CD4-positive, alpha-beta T cell treated with Interleukin-4 for 4 hours (primary cell): ENCODE data around the gene MRPS23.

Experiments
- DNase-seq: peaks from one replicate; pipeline ENCODE4 v3.0.0-alpha.2; 2020

The MRPS23 gene

DNA sequence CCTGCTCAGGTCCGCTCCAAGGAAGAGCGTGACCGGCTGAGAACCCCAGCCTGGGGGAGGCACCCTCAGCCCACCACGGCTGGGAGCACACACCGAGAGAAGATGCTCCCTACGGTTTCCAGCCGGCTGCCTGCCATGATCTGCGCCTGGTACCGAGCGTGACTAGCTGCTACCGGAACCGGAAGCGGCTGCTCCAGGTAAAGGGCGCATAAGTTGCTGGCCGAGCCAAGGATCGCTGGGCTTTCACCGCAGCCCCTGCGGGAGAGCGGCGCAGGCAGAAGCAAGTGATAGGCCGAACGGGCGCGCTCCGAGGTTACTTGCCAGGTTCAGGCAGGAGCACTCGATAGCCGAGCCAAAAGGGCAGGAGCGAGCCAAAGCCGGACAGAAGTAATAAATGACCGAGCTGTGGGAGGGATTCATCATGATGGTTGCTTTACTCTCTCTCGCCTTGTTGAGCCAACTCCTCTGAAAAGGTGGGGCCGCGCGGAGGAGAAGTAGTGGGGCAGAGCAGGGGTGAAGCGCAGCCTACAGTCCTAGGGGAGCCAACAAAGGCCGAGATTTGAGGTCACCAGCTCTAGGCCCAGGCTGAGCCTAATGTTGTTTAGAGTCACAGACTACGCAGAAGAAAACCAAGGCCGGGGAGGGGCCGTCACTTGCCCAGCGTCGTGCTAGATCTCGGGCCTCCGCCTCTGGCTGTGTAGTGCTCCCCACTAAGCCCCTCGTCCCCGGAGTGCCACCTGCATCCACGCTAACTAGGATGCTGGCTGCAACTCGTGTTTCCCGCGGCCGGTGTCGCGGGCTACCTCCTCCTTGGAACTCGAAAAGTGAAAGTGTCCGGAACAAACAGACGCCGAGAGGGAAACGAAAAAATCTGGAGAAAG lies at the start of gene MRPS23:
Gene MRPS23, minus strand, starts transcription at position 171 of the 881 bp plus-strand sequence. Its CDS starts 34 bp downstream, at position 137.
- DNase-seq: peak; percentile 98

DNA sequence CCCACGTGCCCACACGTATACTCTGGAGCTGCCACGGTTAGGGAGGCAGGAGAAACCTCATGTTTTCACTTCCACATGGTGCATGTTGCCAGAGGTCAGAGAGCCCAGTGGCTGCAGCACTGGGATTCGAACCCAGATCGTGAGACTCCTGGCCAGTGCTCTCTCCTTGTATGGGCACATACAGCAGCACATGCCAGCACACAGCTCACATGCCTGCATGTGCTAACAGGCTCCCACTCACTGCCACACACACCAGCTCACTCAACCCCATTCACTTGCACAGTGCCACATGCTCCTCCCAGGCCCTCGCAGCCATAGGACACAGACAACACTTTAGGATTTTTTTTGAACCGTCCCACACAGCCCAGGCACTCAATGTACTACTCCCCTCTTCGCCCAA lies 49.5 kb upstream of the MRPS23 start:
- DNase-seq: no peak

DNA sequence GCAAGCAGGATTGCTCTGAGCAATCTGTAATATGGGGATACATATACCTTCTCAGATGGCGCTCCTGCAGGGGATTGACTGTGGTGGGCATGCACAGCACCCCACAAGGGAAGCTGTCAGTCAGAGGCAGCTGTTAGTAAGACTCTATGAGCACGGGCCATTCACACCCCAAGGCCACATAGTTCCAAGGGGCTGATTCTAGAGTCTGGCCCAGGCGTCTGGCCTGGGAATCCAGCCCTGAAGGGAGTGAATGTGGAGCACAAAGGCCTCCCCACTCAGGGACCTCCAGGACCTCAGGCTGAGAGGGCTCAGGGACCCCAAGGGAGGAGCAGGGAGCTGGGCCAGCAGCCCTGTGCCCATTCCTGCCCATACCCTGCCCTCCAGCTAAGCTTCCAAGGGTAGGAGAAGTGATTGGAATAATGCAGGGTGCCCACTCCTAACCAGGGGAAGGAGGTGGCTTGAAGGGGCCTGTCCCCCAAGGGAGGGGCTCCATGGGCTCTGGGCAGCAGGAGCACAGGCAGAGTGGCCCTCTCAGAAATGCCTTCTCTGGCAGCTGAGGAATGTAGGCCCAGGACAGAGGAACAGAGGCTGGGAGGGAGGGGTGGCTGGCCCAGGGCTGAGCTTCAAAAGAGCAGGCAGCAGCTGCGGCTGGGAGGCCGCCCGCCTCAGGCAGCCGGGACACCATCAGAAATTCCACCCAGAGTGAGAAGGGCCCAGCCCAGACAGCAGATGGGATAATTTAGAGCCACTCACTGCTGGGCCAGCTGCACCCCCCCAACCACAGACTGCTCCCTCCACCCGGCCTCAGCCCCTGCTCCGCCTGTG lies 48.9 kb upstream of the MRPS23 start:
- DNase-seq: no peak

DNA sequence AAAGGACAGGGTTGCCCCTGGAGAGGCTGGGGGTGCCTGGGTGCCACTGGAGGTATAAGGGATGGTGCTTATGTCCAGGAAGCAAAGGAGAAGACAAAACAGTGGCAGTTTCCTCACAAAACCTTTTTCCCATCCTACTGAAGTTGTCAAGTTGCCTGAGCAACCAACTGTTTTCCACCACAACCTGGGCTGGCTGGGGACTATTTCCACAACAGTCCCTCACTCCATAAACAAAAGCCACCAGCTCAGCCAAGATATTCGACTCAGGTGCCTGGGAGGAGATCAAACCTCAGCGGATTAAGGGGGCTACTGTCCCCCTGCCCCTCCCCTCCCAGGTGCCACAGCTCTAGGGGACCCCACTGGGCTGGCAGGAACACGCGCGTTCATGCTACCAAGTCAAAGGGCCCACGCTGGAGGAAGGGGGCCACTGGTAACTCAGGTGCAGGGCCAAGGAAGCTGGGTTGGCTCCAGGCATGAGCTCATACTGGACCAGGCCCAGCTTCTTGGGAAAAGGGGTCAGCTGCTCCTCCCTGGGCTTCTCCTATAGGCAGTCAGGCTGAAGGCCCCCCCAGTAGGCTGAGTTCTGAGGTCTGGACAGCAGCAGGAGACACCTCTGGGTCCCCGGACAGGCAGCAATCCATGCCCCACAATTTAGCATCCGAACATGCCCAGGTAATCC lies 45.7 kb upstream of the MRPS23 start:
- DNase-seq: no peak

DNA sequence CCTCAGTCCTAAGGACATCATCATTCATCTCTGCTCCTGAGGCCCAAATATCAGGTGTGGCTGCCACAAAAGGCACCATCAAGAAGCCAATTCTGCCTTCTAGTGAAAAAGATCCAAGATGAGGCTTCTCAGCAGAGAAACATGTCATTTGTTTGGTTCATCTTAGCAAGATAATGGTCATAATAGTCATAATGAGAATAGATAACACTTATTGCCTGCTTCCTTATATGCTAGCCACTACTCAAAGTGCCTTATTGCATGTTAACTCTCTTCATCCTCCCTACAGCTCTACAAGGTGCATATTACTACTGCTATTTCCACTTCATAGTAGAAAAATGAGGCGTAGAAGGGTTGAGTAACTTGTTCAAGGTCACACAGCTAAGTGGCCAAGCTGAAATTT lies 45.0 kb upstream of the MRPS23 start:
- no peak for DNase-seq

DNA sequence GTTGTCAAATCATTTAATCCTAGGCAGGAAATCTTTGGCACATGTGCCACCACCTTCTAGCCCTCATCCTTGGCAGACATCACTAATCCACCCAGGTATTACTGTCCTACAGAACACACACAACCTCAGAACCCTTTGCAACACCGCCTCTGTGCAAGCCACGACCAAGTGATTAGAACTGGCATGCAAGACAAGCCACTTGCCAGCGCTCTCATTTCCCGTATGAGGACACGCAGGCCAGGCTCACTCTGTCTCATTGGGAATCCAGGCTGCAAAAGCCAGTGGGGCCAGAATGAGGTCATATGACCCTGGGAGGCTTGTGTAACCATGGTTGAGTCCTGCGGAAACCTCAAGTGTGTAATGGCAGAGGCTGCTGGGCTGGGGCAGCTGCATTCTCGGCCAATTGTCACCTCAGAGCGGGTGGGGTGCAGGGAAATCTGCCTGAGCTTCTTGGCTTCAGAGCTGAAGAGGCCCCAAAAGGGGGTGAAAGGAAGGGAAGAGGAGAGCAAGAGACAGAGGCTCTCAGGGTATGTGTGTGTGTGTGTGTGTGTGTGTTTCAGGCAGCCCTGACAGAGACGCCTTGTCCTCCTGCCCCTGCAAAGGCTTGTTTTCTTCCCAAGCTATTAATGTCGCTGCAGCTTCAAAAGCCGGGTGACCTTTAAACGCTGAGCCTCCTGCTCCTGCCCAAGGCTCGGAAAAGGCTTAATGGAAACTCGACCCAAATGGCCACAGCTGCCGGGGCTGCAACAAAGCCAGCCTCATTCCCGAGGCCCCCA lies 43.2 kb upstream of the MRPS23 start:
- peak; percentile 13 for DNase-seq

DNA sequence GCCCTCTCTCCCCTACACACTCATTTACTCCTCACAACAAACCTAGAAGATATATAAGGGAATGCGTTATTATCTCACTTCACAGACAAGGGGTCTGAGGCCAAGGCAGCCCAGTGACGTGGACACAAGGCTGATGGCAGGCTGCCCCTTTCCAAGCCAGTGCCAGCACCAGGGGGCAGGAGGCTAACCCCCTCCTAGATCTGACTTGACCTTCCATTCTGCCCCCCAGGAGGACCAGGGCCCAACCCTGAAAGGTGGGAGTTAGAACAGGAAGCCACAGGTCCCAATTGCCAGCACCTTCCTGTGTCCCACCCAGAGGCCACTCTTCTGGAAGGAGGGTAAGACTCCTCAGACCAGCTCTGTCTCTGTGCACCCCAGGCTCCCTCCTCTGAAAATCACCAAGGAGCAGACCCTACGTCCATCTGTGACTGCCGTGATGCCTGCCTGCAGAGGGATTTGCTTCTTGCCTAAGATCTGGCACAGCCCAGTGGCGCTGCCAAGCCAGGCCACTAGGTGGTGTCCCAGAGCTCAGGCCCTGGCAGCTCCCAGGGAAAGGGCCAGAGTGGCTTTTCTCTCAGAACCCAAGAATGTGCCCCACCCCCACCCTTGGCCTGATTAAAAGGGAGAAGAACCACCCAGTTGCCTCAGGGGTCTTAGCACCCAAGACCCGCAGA lies 42.4 kb upstream of the MRPS23 start:
- peak; percentile 74 for DNase-seq

DNA sequence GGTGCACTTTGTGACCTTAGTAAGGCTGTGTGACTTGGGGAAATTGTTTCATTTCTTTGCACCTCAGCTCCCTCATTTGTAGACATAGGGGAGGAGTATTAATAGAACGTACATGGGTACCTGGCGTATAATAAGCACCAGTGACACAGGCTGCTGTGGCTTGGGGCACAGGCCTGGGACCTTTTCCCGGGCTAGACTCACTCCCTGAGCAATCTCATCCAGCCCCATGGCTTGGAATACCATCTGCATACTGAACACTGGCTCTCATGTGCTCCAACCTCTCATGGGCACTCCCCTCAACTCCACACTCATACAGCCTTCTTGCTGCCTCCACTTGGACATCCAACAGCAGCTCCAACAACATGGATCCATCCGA lies 41.0 kb upstream of the MRPS23 start:
- DNase-seq: no peak

DNA sequence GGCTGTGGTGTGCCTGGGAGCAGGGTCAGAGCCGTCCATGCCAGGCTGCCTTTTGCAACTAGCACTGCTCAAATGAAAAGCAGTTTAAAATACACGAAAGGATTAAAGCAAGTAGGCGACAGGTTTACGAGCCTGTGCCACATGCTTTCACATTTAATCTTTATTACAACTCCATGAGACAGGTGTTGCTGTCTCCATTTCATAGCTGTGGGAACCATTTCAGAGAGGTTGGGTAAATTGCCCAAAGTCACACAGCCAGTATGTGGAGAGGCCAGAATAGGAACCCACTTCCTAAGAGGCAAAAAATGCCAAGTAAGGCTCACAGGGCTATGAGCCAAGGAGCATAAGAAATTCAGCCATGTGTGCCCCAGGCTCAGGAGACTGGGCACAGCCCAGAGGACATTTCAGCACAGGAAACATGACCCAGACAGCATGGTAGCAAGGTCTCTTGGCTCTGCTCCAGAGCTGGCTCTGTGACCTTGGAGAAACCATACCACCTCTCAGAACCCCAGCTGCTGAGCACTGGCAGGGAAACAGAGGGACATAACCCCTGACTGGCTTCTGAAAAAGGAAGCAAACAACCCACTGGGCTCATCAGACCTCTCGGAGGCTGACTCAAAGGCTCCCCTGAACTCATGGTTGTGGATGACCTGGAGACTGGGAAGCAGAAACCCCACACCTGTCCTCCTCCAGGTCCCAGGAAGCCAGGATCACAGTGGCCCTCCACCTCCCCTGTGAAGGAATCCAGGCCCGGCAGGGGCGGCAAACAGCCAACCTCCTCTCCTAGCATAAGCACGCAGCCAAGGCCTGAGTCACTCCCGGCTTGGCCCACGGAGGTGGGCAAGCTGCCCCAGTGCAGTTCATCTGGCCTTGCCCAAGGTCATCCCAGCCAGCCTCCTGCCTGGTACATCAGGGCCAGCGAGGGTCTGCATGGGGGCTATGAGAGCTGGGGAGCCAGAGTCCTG lies 40.3 kb upstream of the MRPS23 start:
- DNase-seq: no peak

DNA sequence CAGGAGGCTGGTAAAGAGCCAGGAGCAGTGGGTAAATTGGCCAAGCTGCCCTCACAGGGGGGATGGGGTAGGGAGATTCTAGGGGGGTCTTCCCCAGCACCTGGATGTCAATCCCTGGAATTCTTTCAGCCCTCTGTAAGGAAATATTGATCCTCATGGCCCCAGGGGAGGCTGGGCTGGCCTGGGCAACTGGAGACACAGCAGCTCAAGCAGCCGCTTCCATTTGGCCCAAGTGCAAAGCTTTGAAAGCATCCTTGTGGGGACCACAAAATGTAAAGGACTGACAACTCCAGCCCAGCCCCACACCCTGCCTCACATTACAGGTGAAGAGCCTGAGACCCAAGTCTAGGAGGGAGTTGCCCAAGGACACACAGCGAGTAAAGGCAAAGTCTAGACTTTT lies 39.4 kb upstream of the MRPS23 start:
- DNase-seq: no peak

DNA sequence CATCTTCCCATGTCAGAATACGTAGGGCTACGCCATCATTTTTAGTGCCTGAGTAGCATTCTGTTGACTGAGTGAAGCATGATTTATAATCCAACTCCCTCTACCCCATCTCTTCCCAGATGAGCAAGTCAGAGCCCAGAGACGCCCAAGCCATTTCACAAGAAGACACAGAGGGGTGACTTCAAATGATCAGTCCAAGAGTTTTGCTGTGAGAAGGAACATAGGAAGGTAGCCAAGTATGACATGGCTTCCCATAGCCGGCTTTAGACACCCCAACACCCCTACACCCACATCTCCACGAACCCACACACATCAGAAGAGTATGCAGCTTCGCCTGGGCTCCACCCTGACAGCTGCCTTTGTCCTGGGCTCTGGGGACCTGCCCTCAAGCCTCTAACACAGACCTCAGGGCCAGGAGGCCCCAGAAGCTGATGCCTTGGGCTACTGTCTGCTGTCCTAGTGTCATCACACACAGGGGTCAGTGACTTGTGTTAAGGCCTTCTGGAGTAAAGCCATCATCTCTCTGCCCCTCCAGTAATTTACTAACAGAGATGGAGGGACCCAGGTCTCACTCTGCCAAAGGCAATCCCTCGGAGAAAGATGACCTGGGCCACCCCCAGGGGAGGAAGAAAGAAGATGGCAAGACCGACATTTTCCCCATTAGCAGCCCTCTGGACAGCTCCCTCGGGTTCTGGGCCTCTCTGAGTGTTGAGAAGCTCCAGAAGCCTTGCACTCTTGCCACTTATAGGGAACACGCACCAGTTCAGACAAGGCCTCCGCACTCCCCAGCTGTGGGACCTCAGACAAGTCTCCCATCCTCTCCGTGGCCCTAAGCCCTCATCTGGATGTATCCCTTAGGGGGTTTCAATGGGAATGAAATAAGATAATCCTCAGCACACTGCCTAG lies 38.7 kb upstream of the MRPS23 start:
- no peak for DNase-seq

DNA sequence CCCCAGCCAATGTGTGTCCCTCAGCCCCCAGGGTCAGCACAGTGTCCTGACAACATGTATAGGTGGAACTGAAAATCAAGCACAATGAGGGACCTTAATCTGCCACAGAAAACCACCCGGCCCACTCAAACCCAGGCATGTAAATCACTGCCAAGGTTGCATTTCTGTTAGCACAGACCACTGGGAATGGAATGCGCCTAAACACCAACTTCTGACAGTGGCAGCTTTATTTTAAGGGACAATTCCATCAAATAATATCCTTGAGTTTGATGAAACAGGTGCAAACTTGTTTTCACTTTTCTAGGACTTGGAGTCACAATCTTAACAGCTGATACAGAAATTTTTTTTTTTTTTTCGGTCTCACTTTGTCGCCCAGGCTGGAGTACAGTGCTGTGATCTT lies 37.3 kb upstream of the MRPS23 start:
- no peak for DNase-seq

DNA sequence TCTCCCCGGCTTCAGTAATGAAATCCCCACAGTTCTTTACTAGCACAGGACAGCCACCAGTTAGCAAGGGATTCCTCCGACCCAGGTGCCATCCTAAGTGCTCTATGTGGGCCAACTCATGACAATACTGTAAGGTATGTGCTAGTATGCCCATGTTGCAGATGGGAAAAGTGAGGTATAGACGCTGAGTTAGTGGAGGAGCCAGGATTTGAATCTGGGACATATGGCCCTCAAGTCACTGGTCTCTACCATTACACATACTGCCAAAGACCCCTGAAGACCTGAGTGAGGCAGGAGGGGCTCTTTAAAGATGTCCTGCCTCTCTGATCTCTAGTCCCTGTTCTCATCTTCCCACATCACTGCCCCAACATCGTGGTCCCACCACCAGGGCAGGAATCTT lies 36.2 kb upstream of the MRPS23 start:
- no peak for DNase-seq

DNA sequence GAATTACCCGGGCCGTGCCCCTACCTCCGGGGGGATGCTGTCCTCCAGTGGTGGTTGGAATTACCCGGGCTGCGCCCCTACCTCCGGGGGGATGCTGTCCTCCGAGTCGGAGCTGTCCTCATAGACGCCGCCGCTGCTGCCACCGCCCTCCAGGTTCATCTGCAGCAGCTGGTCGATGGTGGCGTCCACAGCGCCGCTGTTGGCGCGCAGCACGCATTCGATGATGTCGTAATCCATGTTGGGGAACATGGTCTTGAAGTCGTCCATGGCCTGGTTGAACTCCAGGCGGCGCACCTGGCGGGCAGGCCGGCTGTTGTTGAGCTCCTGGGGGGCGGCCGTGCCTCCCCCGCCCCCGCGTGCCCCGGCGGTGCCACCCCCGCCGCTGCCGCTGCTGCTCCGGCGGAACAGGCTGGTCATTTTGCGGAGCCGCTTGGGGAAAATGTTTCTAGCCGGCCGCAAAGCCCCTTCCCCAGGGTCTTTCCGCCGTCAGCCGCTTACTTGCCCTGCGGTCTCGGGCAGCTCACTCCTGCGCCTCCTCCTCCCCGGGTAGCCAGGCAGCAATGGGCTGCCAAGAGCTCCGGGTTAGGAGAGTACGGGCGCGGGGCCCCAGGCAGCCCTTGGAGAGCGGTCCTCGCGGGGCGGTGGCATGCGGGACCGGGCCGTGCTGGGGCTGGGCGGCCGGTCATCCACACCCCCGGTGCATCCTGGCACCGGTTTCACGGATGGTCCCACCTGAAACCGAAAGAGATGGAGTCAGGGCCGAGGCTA lies 35.5 kb upstream of the MRPS23 start:
- DNase-seq: no peak

DNA sequence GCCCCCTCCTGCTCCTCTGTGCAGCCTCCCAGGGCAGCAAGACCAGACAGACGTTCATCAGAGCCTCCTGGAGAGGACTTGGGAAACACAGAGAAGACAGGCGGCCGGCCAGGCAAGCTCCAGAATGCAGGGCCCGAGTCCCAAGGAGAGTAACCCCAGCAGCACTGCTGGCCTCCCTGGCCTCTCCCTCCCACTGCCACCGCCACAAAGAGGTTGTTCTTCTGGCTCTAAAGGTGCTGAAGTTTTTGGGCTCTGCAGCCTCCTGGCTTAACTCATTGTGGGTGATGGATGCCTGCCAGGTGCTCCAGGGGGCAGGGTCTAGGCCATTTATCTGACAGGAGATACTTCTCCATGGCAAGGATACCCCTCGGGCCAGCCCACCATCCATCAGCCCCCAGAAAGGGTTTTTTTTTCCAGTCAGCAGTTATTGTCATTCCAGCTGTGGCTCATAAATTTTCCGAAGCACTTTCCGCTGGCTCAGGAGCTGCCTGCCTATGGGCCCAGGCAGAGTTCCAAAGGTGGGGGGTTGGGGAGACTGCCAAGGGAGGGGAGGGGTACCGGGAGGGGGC lies 32.0 kb upstream of the MRPS23 start:
- no peak for DNase-seq

DNA sequence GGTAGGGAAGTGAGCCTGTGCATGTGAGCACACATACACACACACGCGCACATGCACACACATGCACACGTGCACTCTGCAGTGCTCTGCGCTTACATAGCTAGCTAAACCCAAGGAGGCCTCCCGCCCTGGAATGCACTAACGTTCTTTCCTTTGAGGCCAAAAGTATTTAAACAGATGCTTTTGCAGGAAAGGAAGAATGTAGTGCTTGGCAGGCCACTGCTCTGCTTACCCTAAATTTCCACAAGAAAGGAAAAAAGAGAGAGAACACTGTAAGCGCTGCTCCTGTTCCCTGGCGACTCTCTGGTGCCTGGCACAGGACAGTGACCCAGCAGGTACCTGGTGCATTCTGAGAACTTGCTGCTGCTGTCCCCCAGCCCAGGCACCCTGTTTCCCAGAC lies 31.3 kb upstream of the MRPS23 start:
- no peak for DNase-seq

DNA sequence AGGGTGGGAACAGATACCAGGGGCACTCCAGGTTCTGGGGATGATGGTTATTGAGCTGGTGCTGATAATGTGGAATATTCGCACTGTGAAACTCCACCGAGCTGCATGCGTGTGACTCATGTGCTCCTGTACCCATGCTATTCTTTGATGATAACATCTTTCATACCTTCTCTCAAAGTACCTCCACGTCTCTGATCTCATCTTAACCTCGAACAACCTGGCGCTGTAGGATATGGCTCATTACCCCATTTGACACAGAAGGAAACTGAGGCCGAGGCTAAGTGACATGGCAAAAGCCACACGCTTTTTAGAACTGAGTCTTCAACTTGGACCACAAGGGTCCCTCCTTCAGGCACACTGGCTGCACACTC lies 30.2 kb upstream of the MRPS23 start:
- peak; percentile 16 for DNase-seq

DNA sequence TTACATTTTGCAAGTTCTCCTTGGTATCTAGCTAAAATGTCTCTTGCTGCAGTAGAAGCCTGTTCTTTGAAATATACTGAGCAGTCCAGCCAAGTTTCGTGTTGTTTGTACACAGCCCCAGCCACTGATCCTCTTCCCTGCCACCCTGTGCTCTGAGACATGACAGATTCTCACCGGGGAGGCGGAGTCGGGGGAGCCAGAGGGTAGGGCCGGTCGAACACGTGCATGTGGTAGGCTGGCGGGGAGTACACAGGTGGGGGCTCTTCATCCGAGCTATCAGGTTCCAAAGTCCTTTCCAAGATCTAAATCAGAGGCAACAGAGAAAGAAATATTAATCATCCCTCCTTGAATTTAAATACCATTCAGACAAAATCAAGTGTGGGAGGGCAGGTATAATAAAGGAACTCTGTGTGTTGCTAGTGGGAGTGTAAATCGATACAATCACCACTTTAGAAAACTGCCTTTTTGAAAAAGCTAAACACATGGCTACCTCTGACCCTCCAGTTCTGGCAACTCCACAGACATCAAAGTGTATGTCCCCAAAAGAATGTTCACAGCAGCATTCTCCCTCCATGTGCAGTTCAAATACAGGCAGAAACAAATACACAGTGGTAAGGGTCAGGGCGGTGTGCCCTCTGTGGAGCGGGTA lies 29.7 kb upstream of the MRPS23 start:
- DNase-seq: no peak
